Mononuclear cell (primary cell): ENCODE data around the gene WARS2. TPM values are rescaled to one million over a fixed set of nuclear protein-coding genes. Genes with fewer than 3 reads are reported as not detected.

ENCODE experiments used
- H3K27me3 ChIP-seq: 2 replicates; pipeline ENCODE4 v1.6.0; 2011; ENCODE audit warnings: low read length, control low read depth; ENCODE audit not compliant: insufficient read depth
- H3K4me1 ChIP-seq: 2 replicates; pipeline ENCODE4 v1.5.1; 2011; ENCODE audit warnings: mild to moderate bottlenecking, low read length, control low read depth; ENCODE audit not compliant: insufficient read depth
- H3K4me3 ChIP-seq: 2 replicates; pipeline ENCODE4 v1.5.1; 2011; ENCODE audit warnings: mild to moderate bottlenecking, low read length, moderate library complexity
- H3K9me3 ChIP-seq: 2 replicates; pipeline ENCODE4 v1.5.1; 2011; ENCODE audit warnings: low read depth, mild to moderate bottlenecking, control low read depth, low read length
- total RNA-seq: library from RNA; depleted of rRNA; stranded (reverse); fragments of >200 nt; gene quantifications from one replicate; pipeline ENCODE4 v1.2.3, GENCODE V29; 2012

WARS2 gene
- total RNA-seq, 1 donor, result 30.1 TPM

DNA sequence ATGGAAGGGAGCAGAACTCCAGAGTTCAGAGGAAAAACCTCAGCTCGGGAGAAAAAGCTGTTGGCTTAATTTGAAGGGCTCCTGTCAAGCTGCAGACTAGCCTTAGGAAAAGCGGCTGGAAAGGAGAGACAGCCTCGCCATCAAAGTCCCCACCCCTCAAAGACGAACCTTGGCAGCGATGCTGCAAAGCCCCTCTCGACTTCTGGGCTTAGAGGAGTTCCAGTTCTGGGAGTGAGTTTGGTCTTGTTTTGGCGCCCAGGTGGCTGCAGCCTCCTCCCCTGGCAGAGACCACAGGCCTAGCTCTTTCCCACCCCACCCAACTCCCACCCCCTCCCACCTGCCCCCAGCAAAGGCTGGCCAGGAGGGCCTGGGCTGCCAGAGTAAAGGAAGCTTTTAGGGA, 143.2 kb downstream of the WARS2 start:
- Histone ChIP-seq H3K4me1 (peaks cover 17% of the 10 kb centered on the region), H3K4me3 (no peak overlapping the region), H3K9me3 (no peaks in the 10 kb centered on the region), H3K27me3 (peaks cover 92% of the 10 kb centered on the region)

DNA sequence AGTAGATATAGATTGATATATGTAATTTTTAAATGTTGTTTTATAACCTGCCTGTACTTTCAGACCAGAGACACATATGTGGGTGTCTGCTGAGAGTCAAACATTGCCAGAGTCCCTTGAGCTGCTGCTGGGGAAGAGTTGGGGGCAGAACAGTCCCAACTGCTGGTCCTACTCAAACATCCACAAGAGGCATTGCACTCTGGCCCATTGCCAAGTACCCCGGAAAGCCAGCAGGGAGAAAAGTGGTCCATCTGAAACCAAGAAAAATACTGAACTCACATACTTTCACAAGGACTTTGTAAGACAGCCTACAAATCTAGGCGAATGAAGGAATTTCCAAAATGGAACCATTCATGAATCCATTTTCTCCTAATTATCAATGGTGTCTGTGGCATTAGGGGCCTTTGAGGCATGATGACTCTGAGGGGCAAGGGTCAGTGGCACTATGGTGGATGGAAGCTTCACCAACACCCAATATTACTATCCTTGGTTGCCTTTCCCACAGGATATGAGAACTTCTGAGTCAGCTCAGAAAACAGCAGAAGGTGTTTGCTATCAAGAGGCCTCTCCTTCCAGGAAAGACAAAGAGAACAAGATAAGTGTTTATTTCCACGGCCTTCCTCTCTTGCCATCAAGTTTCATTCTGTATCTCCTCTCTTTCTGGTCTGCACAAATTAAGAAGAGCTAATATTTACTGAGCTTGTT, 145.0 kb downstream of the WARS2 start:
- H3K4me3 ChIP-seq, result no peak overlapping the region
- peaks cover 95% of the 10 kb centered on the region for H3K27me3 ChIP-seq
- peaks cover 1% of the 10 kb centered on the region for H3K4me1 ChIP-seq
- H3K9me3 ChIP-seq, result no peaks in the 10 kb centered on the region

DNA sequence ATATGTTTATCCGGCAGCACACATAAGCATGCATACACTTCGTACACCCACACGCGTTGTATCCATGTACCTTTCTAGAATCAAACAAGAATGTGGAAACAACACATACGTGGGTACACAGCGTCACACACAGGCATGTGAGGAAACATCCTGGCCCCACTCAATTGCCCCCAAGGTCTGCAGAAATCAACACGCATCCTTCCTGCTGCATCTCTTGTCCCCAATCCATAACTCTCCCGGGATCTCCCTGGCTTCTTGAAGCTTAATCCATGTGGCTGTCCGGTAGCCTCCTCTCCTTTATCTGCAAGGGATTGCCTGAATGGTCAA, 146.8 kb downstream of the WARS2 start:
- Histone ChIP-seq H3K9me3 (no peaks in the 10 kb centered on the region), H3K4me1 (no peaks in the 10 kb centered on the region), H3K4me3 (no peak overlapping the region), H3K27me3 (peaks cover 97% of the 10 kb centered on the region)

- Histone ChIP-seq H3K9me3 (no peaks in the 10 kb centered on the region), H3K27me3 (peaks cover 97% of the 10 kb centered on the region), H3K4me1 (no peaks in the 10 kb centered on the region), H3K4me3 (no peak overlapping the region)
Measured at GRCh38 chr1:118992868-118993699, 147.4 kb downstream of the WARS2 start.

DNA sequence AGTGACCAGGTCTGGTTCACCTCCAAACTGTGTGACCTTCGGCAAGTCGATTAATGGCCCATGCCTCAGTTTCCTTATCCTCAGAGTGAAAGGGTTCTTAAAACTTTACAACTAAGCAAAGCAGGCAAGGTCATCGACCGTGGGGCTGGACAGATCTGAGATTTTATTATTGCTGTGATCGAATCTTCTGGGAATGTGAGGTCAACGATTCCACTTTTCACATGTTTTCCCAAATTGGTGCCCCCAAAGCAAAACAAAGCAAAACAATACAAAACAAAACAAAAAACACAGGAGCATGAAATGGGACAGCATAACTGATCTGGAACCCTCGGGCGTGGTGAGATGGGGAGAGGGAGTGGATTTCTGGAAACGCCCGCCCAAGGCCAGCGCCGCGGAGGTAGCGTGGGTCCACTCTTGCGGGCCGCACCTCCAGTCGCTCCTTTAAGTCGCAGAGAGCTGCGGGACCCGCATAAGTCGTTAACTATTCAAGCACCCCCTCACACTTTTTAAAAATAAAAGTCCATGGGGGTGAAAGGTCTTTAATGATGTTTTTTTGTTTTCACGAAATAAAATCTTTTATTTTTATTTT, 148.1 kb downstream of the WARS2 start:
- H3K4me3 ChIP-seq, result no peak overlapping the region
- H3K9me3 ChIP-seq, result no peaks in the 10 kb centered on the region
- H3K4me1 ChIP-seq, result peaks cover 4% of the 10 kb centered on the region
- peaks cover 98% of the 10 kb centered on the region for H3K27me3 ChIP-seq

DNA sequence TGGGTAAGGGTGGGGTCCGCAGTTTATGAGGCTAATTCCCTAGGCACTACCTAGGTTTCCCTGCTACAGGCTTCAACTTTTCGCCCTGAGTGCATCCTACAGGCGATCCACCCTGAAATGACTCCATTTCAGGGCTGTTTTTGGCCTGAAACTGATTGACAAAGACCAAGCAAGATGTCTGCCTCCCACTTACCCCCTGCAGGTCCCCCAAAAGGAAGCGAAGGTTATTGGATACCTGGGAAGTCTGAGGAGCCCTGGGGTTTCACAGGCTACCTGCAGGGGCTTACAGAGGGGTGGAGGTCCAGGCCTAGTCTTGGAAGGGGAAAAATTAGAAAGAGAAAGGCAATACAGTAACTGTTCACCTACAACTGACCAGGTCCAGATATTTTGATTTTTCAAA, 149.0 kb downstream of the WARS2 start:
- Histone ChIP-seq H3K4me1 (peaks cover 9% of the 10 kb centered on the region), H3K9me3 (no peaks in the 10 kb centered on the region), H3K4me3 (no peak overlapping the region), H3K27me3 (peaks cover 99% of the 10 kb centered on the region)

- H3K4me1 ChIP-seq, result peaks cover 9% of the 10 kb centered on the region
- H3K27me3 ChIP-seq, result peaks cover 99% of the 10 kb centered on the region
- no peak overlapping the region for H3K4me3 ChIP-seq
- no peaks in the 10 kb centered on the region for H3K9me3 ChIP-seq
Measured at GRCh38 chr1:118990513-118991152, 149.8 kb downstream of the WARS2 start.

GRCh38 chr1:118989878-118990378, 150.5 kb downstream of the WARS2 start:
- Histone ChIP-seq H3K9me3 (no peaks in the 10 kb centered on the region), H3K4me1 (peaks cover 11% of the 10 kb centered on the region), H3K4me3 (no peak overlapping the region), H3K27me3 (peaks cover 99% of the 10 kb centered on the region)

- Histone ChIP-seq H3K9me3 (no peaks in the 10 kb centered on the region), H3K4me3 (no peak overlapping the region), H3K4me1 (peaks cover 18% of the 10 kb centered on the region), H3K27me3 (peaks cover 99% of the 10 kb centered on the region)
Measured at GRCh38 chr1:118989006-118989815, 151.2 kb downstream of the WARS2 start.

- H3K4me1 ChIP-seq, result peaks cover 20% of the 10 kb centered on the region
- no peak within 1 kb of the TSS for H3K4me3 ChIP-seq
- no peaks in the 10 kb centered on the region for H3K9me3 ChIP-seq
- peaks cover 99% of the 10 kb centered on the region for H3K27me3 ChIP-seq
Measured at GRCh38 chr1:118988186-118989005, 152.1 kb downstream of the WARS2 start, which contains the start of gene TBX15. Gene TBX15, minus strand, starts transcription at chr1:118988343. Its CDS starts 548 bp downstream, at chr1:118987795.

DNA sequence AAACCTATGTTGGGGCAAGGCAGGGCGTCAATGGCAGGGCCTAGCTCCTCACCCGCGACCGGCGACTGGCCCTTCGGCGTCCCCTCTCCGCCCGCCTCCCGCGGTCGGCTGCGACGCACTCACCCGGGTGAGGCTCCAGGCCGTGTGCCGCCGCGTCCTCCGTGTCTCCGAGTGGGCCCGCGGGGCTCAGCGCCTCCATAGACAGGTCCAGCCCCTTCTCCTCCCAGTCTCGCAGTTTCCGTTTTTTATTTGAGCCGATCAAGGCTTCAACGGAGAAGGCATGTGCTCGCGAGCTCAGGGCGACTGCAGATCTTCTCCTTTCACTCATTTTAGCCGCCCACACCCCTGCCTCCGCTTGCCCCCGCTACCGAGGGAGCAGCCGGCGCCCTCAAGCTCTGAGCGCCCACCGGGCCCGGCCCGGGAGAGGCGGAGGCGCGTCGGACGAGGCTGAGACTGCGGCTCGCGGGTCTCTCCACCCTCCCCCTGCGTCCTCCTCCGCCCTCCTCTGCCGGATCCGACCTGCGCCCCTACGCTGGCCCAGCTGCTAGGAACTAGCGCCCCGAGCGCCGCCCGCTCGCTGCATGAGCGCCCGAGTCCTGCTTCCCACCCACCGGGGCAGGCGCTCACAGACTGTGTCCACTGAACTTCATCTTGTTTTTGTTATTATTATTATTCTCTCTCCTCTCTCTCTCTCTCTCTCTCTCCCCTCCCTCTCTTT, 152.8 kb downstream of the WARS2 start:
- peaks cover 100% of the 10 kb centered on the region for H3K27me3 ChIP-seq
- peaks cover 20% of the 10 kb centered on the region for H3K4me1 ChIP-seq
- no peak overlapping the region for H3K4me3 ChIP-seq
- H3K9me3 ChIP-seq, result no peaks in the 10 kb centered on the region

GRCh38 chr1:118986555-118987467, 153.6 kb downstream of the WARS2 start:
- no peak overlapping the region for H3K4me3 ChIP-seq
- H3K9me3 ChIP-seq, result no peaks in the 10 kb centered on the region
- peaks cover 20% of the 10 kb centered on the region for H3K4me1 ChIP-seq
- peaks cover 100% of the 10 kb centered on the region for H3K27me3 ChIP-seq
